ENCODE results near the gene GABARAP.

- TF ChIP-seq CTCF (IDR thresholded peaks at IDR 0.05) (no peak), EZH2 (IDR thresholded peaks at IDR 0.05; ENCODE audit: borderline replicate concordance, insufficient read depth, low read depth, low read length, poor library complexity, severe bottlenecking) (no peak)
Observed at GRCh38 chr17:7215652-7216180, 26.5 kb downstream of the GABARAP start.

All from B cell (primary cell).